Measurements from ENCODE around the gene ADRA2A. TPM values are rescaled to one million over a fixed set of nuclear protein-coding genes. Genes with fewer than 3 reads are reported as not detected.

The ADRA2A gene
- total RNA-seq, 2 experiments from 2014 or later = 0.05 TPM; not detected in 1

DNA sequence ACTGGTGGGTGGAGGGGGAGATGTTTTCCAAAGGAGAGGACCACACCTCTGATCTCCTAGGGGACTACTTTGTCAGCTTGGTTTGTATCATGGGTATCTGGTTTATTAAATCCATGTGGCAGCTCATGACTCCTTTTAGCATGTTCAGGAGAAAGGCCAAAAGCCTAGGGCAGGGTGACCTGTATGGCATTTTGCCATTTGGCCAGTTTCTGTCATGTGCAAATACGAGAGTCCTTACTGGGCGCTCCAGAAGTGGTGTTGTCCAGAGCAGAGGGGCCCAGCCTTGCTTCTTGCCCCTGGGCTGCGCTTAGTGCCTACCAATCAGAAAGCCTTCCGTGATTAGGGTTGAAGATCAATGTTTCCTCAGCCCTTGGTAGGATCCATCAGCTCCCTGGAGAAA is 31.0 kb downstream of the ADRA2A start:
- ATAC-seq (ENCODE audit: poor library complexity) (no peak), DNase-seq (no peak)
- Mint-ChIP-seq H3K27me3 (peaks cover 8% of the 10 kb centered on the region), H3K36me3 (ENCODE audit: low read depth) (no peaks in the 10 kb centered on the region), H3K9me3 (no peaks in the 10 kb centered on the region), H3K4me1 (ENCODE audit: low read depth) (no peaks in the 10 kb centered on the region), H3K27ac (no peak overlapping the region), H3K4me3 (no peak overlapping the region)
- ChIA-PET POLR2A (no interaction called here), CTCF (no interaction called here)
- Histone ChIP-seq H3K4me3 (ENCODE audit: low read length) (no peak overlapping the region), H3K9me3 (ENCODE audit: control insufficient read depth in 1 of 2, insufficient read depth in 1 of 2, low read length in 2 of 2) (peaks cover 0 to 5% of the 10 kb centered on the region in 2 experiments), H3K27me3 (ENCODE audit: control insufficient read depth in 1 of 2, insufficient read depth in 2 of 2, low read length in 2 of 2) (peaks cover 0 to 3% of the 10 kb centered on the region in 2 experiments), H3K4me1 (ENCODE audit: insufficient read depth, low read length) (peaks cover 5% of the 10 kb centered on the region), H3K36me3 (ENCODE audit: insufficient read depth, low read length) (no peaks in the 10 kb centered on the region), H3K27ac (ENCODE audit: low read depth in 1 of 2, low read length in 2 of 2) (no peak overlapping the region)
- no peak for TF ChIP-seq CTCF (IDR thresholded peaks at IDR 0.05)
- intact Hi-C loops (cut with DNase I, micrococcal nuclease) = no loop called here

- Histone ChIP-seq H3K36me3 (ENCODE audit: insufficient read depth, low read length) (no peaks in the 10 kb centered on the region), H3K27me3 (ENCODE audit: control insufficient read depth in 1 of 2, insufficient read depth in 2 of 2, low read length in 2 of 2) (peaks cover 0 to 3% of the 10 kb centered on the region in 2 experiments), H3K4me1 (ENCODE audit: insufficient read depth, low read length) (peaks cover 5% of the 10 kb centered on the region), H3K27ac (ENCODE audit: low read depth in 1 of 2, low read length in 2 of 2) (no peak overlapping the region), H3K4me3 (ENCODE audit: low read length) (no peak overlapping the region), H3K9me3 (ENCODE audit: control insufficient read depth in 1 of 2, insufficient read depth in 1 of 2, low read length in 2 of 2) (peaks cover 0 to 5% of the 10 kb centered on the region in 2 experiments)
- Mint-ChIP-seq H3K4me1 (ENCODE audit: low read depth) (no peaks in the 10 kb centered on the region), H3K27ac (no peak overlapping the region), H3K9me3 (no peaks in the 10 kb centered on the region), H3K4me3 (no peak overlapping the region), H3K36me3 (ENCODE audit: low read depth) (no peaks in the 10 kb centered on the region), H3K27me3 (peaks cover 5% of the 10 kb centered on the region)
- ChIA-PET CTCF (no interaction called here), POLR2A (no interaction called here)
- DNase-seq (no peak), ATAC-seq (ENCODE audit: poor library complexity) (no peak)
- no peak for TF ChIP-seq CTCF (IDR thresholded peaks at IDR 0.05)
- intact Hi-C loops (cut with DNase I, micrococcal nuclease) = no loop called here
These were observed 31.6 kb downstream of the ADRA2A start for GRCh38 chr10:111108441-111108840.

GRCh38 chr10:111109501-111110242 is 32.8 kb downstream of the ADRA2A start:
- Mint-ChIP-seq H3K36me3 (ENCODE audit: low read depth) (no peaks in the 10 kb centered on the region), H3K27ac (no peak overlapping the region), H3K9me3 (no peaks in the 10 kb centered on the region), H3K4me1 (ENCODE audit: low read depth) (peaks cover 10% of the 10 kb centered on the region), H3K4me3 (no peak overlapping the region), H3K27me3 (peaks cover 2% of the 10 kb centered on the region)
- H3K27me3 ChIP-seq (ENCODE audit: control insufficient read depth in 1 of 2, insufficient read depth in 2 of 2, low read length in 2 of 2) = peaks cover 0 to 3% of the 10 kb centered on the region in 2 experiments
- ChIA-PET POLR2A (no interaction called here), CTCF (interaction anchor here (0.6 kb wide), 1 partner anchor 30 kb away, joined by 3 read pairs; no protein-coding TSS in a partner anchor)
- ATAC-seq (ENCODE audit: poor library complexity) (no peak), DNase-seq (no peak)
- peaks cover 0 to 4% of the 10 kb centered on the region in 2 experiments for H3K9me3 ChIP-seq (ENCODE audit: control insufficient read depth in 1 of 2, insufficient read depth in 1 of 2, low read length in 2 of 2)
- H3K27ac ChIP-seq (ENCODE audit: low read depth in 1 of 2, low read length in 2 of 2) = no peak overlapping the region
- TF ChIP-seq CTCF (IDR thresholded peaks at IDR 0.05) = no peak
- no peak overlapping the region for H3K4me3 ChIP-seq (ENCODE audit: low read length)
- H3K36me3 ChIP-seq (ENCODE audit: insufficient read depth, low read length) = no peaks in the 10 kb centered on the region
- intact Hi-C loops (cut with DNase I, micrococcal nuclease) = no loop called here
- H3K4me1 ChIP-seq (ENCODE audit: insufficient read depth, low read length) = peaks cover 5% of the 10 kb centered on the region
